H9 (cell line): ENCODE measurements around the gene ANKS1B. TPM values are rescaled to one million over a fixed set of nuclear protein-coding genes. Genes with fewer than 3 reads are reported as not detected.

ENCODE experiments used
- DNase-seq: peaks from one replicate; pipeline ENCODE4 v3.0.0-alpha.2; 2017
- H2AFZ ChIP-seq: one replicate; pipeline ENCODE4 v1.6.1; 2013; ENCODE audit warnings: mild to moderate bottlenecking, low read length, control low read depth, moderate library complexity
- H2AK5ac ChIP-seq: 2 replicates; pipeline ENCODE4 v1.6.1; 2013; ENCODE audit warnings: low read length, control low read depth, mixed read lengths; ENCODE audit not compliant: insufficient read length
- H2BK120ac ChIP-seq: one replicate; pipeline ENCODE4 v1.6.1; 2013; ENCODE audit warnings: low read depth, mild to moderate bottlenecking, low read length, control low read depth, inconsistent platforms; ENCODE audit not compliant: poor library complexity, severe bottlenecking
- H2BK12ac ChIP-seq: 2 replicates; pipeline ENCODE4 v1.6.1; 2013; ENCODE audit warnings: low read length, control low read depth, mixed read lengths, low read depth; ENCODE audit not compliant: insufficient read length
- H2BK15ac ChIP-seq: 2 replicates; pipeline ENCODE4 v1.6.1; 2013; ENCODE audit warnings: low read depth, low read length, control low read depth
- H2BK20ac ChIP-seq: one replicate; pipeline ENCODE4 v1.6.1; 2013; ENCODE audit warnings: low read depth, mild to moderate bottlenecking, low read length, control low read depth, inconsistent platforms; ENCODE audit not compliant: poor library complexity, severe bottlenecking
- H2BK5ac ChIP-seq: 2 replicates; pipeline ENCODE4 v1.6.1; 2013; ENCODE audit warnings: low read length, control low read depth, mixed read lengths; ENCODE audit not compliant: insufficient read length
- H3K14ac ChIP-seq: 2 replicates; pipeline ENCODE4 v1.6.1; 2013; ENCODE audit warnings: low read length, control low read depth; ENCODE audit not compliant: insufficient read depth
- H3K18ac ChIP-seq: 2 replicates; pipeline ENCODE4 v1.6.1; 2013; ENCODE audit warnings: low read depth, mild to moderate bottlenecking, mixed read lengths, low read length, control low read depth; ENCODE audit not compliant: insufficient read length
- H3K23ac ChIP-seq: 2 replicates; pipeline ENCODE4 v1.6.1; 2013; ENCODE audit warnings: low read length, control low read depth, mixed read lengths, low read depth; ENCODE audit not compliant: insufficient read length
- H3K23me2 ChIP-seq: 2 replicates; pipeline ENCODE4 v1.6.1; 2013; ENCODE audit warnings: low read depth, mild to moderate bottlenecking, mixed read lengths, low read length, control low read depth; ENCODE audit not compliant: insufficient read length, poor library complexity, severe bottlenecking
- H3K27ac ChIP-seq: 2 replicates; pipeline ENCODE4 v1.5.1; 2013; ENCODE audit warnings: low read length, control low read depth, mixed read lengths, low read depth; ENCODE audit not compliant: insufficient read length
- H3K27me3 ChIP-seq: 2 replicates; pipeline ENCODE4 v1.6.1; 2013; ENCODE audit warnings: low read length, control low read depth, inconsistent platforms; ENCODE audit not compliant: insufficient read depth
- H3K4ac ChIP-seq: 2 replicates; pipeline ENCODE4 v1.6.1; 2013; ENCODE audit warnings: low read depth, mild to moderate bottlenecking, control low read depth, inconsistent platforms, low read length, moderate library complexity
- H3K4me1 ChIP-seq: 2 replicates; pipeline ENCODE4 v1.6.1; 2013; ENCODE audit warnings: low read length, control low read depth, inconsistent platforms; ENCODE audit not compliant: insufficient read depth
- H3K4me2 ChIP-seq: 2 replicates; pipeline ENCODE4 v1.6.1; 2013; ENCODE audit warnings: low read length, control low read depth, mixed read lengths; ENCODE audit not compliant: insufficient read length, insufficient read depth
- H3K56ac ChIP-seq: 2 replicates; pipeline ENCODE4 v1.6.1; 2013; ENCODE audit warnings: low read depth, mild to moderate bottlenecking, mixed read lengths, low read length, control low read depth; ENCODE audit not compliant: insufficient read length
- H3K79me1 ChIP-seq: 2 replicates; pipeline ENCODE4 v1.6.1; 2013; ENCODE audit warnings: low read depth, mild to moderate bottlenecking, moderate library complexity, low read length, control low read depth, inconsistent platforms; ENCODE audit not compliant: insufficient read depth, poor library complexity, severe bottlenecking
- H3K79me2 ChIP-seq: 2 replicates; pipeline ENCODE4 v1.6.1; 2013; ENCODE audit warnings: low read length, control low read depth, inconsistent platforms; ENCODE audit not compliant: insufficient read depth
- H3K9ac ChIP-seq: 2 replicates; pipeline ENCODE4 v1.6.1; 2013; ENCODE audit warnings: low read length, control low read depth, mixed read lengths; ENCODE audit not compliant: insufficient read length; ENCODE audit errors: extremely low read depth
- H3K9me3 ChIP-seq: one replicate; pipeline ENCODE4 v1.6.1; 2013; ENCODE audit warnings: low read depth, low read length, inconsistent platforms; ENCODE audit not compliant: control insufficient read depth
- H3T11ph ChIP-seq: one replicate; pipeline ENCODE4 v1.6.1; 2013; ENCODE audit warnings: mild to moderate bottlenecking, low read length, control low read depth, inconsistent platforms
- H4K20me1 ChIP-seq: one replicate; pipeline ENCODE4 v1.6.1; 2013; ENCODE audit not compliant: control insufficient read depth, insufficient read length, insufficient read depth
- H4K5ac ChIP-seq: 2 replicates; pipeline ENCODE4 v1.6.1; 2013; ENCODE audit warnings: low read depth, mild to moderate bottlenecking, mixed read lengths, low read length, control low read depth; ENCODE audit not compliant: insufficient read length
- H4K8ac ChIP-seq: replicated peaks from 2 replicates; pipeline ENCODE4 v1.6.1; 2013; ENCODE audit warnings: low read length, control low read depth, mixed read lengths, low read depth; ENCODE audit not compliant: insufficient read length
- H4K91ac ChIP-seq: 2 replicates; pipeline ENCODE4 v1.6.1; 2013; ENCODE audit warnings: low read depth, mild to moderate bottlenecking, moderate library complexity, mixed read lengths, low read length, control low read depth; ENCODE audit not compliant: insufficient read length
- H3K27ac Mint-ChIP-seq, 3 experiments: 2 replicates in 2 of 3; 3 replicates in 1 of 3; pipeline ENCODE4 v1.8.0; 2020 to 2021; ENCODE audit warnings: mixed read lengths in 3 of 3, mild to moderate bottlenecking in 1 of 3, moderate library complexity in 1 of 3
- H3K27me3 Mint-ChIP-seq: 2 replicates; pipeline ENCODE4 v1.8.0; 2021; ENCODE audit warnings: low read depth, mild to moderate bottlenecking, moderate library complexity, mixed read lengths
- H3K36me3 Mint-ChIP-seq, 3 experiments: 2 replicates in 2 of 3; 3 replicates in 1 of 3; pipeline ENCODE4 v1.8.0; 2020 to 2021; ENCODE audit warnings: low read depth in 3 of 3, mixed read lengths in 3 of 3; ENCODE audit not compliant: insufficient read depth in 1 of 3
- H3K4me1 Mint-ChIP-seq, 2 experiments: 2 replicates each; pipeline ENCODE4 v1.8.0; 2020; ENCODE audit warnings: mixed read lengths in 2 of 2
- H3K4me3 Mint-ChIP-seq, 2 experiments: 2 replicates in 1 of 2; 3 replicates in 1 of 2; pipeline ENCODE4 v1.8.0; 2020 to 2021; ENCODE audit warnings: mild to moderate bottlenecking in 2 of 2, mixed read lengths in 2 of 2, moderate library complexity in 1 of 2
- H3K9me3 Mint-ChIP-seq, 2 experiments: 2 replicates in 1 of 2; 3 replicates in 1 of 2; pipeline ENCODE4 v1.8.0; 2020; ENCODE audit warnings: mild to moderate bottlenecking in 2 of 2, mixed read lengths in 2 of 2, moderate library complexity in 1 of 2
- CTCF ChIP-seq: fragments of 200-600 bp; sonication (generic); conservative IDR thresholded peaks from 3 replicates; pipeline ENCODE4 v1.8.0; 2021; ENCODE audit warnings: antibody characterized with exemption, mild to moderate bottlenecking
- WGBS: extraction: QIAGEN DNeasy Blood & Tissue Kit; methylation state at CpG from one replicate; pipeline ENCODE4 v1.1.7; 2013; ENCODE audit warnings: missing lambda C conversion rate, low lambda C conversion rate, mixed read lengths; ENCODE audit not compliant: insufficient read length; ENCODE audit errors: extremely low coverage; 5-methylcytosine and 5-hydroxymethylcytosine counted together
- total RNA-seq: library from RNA; stranded (reverse); gene quantifications from 2 replicates; pipeline ENCODE4 v1.2.1, GENCODE V29; 2021

Gene ANKS1B
- total RNA-seq, 1 experiment from 2014 or later = 4.1 TPM

DNA sequence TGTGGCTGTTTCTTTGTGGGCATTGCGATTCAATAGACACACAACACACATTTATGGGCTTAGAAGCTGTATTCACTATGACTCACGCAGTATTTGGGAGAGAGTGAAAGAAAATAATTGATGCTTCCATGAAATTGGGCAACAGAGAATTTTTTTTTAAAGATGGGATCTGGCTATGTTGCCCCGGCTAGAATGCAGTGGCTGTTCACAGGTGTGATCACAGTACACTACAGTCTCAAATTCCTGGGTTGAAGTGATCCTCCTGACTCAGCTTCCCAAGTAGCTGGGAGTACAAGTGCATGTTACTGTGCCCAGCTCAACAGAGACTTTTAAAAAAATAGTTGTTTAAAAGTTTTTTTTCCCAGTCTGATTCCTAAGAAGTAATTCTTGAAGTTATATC is 1193.3 kb downstream of the ANKS1B start:
- no peak overlapping the region for H3K18ac ChIP-seq
- H2BK20ac ChIP-seq = no peak overlapping the region
- H3K14ac ChIP-seq = no peak overlapping the region
- no peaks in the 10 kb centered on the region for H3K9me3 ChIP-seq
- no peak overlapping the region for H3K9ac ChIP-seq
- H2AK5ac ChIP-seq = no peak overlapping the region
- H3K4me3 Mint-ChIP-seq = no peak overlapping the region
- no peak overlapping the region for H3K56ac ChIP-seq
- H4K91ac ChIP-seq = no peak overlapping the region
- H2BK120ac ChIP-seq = no peak overlapping the region
- H3K36me3 Mint-ChIP-seq = no peaks in the 10 kb centered on the region
- TF ChIP-seq CTCF = no peak
- H2AFZ ChIP-seq = no peak overlapping the region
- no peak overlapping the region for H4K8ac ChIP-seq
- H4K20me1 ChIP-seq = no peaks in the 10 kb centered on the region
- no peak overlapping the region for H2BK15ac ChIP-seq
- H4K5ac ChIP-seq = no peak overlapping the region
- no peaks in the 10 kb centered on the region for H3K79me1 ChIP-seq
- DNase-seq = no peak
- no peak overlapping the region for H3K4ac ChIP-seq
- no peak overlapping the region for H3K27ac Mint-ChIP-seq
- H3K4me2 ChIP-seq = no peak overlapping the region
- no peak overlapping the region for H3K27ac ChIP-seq
- H3K23me2 ChIP-seq = no peaks in the 10 kb centered on the region
- no peaks in the 10 kb centered on the region for H3K79me2 ChIP-seq
- no peaks in the 10 kb centered on the region for H3K9me3 Mint-ChIP-seq
- H3K27me3 Mint-ChIP-seq = no peaks in the 10 kb centered on the region
- H3K4me1 ChIP-seq = no peaks in the 10 kb centered on the region; the same call in 1 of the 2 replicates
- H2BK12ac ChIP-seq = no peak overlapping the region
- H3K27me3 ChIP-seq = no peaks in the 10 kb centered on the region
- H3K23ac ChIP-seq = no peak overlapping the region
- no CpG with 5 or more reads among the region's 3 CpGs for WGBS
- H3T11ph ChIP-seq = no peak overlapping the region
- H3K4me1 Mint-ChIP-seq = no peaks in the 10 kb centered on the region
- H2BK5ac ChIP-seq = no peak overlapping the region
